ENCODE results near the gene ARHGAP24.
"Not testable (repeated sequence)": the region's sequence is repeated elsewhere in the genome, so short reads cannot be mapped to it uniquely, and the experiment has no call there.

The ARHGAP24 gene

DNA sequence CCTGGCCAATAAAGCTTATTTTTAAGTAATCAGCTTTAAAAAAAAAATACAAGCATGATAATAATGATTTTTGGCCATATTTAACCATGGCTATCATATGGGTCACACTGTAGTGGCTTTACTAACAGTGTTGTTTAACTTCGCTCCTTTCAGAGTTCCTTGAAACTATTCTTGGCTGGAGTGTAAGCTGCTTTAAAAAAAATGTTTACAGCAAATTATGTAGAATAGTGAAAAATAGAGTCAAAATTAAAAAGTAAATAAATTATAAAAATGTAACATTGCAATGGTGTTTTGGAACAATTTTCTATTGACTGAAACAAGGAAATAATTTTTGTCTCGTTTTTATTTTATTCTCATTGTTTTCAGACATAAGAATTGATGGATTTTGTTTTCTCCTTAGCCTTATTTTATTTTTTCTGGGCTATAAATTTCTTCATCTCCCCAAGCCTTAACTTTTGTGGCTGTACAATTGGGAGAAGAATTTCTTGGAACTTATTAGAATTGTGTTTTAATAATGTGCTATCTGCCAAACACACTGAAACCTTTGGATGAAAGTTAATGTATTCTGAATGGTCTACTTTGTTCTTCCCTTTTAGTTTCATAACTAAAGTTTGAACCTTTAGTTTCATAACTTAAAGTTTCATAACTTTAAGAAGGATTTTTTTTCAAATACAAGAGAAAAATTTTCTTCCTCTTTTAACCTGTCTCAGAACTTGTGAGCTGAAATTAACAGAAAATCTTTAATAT, 182.0 kb downstream of the ARHGAP24 start:
- no peak for DNase-seq (ENCODE audit: low spot score)

DNA sequence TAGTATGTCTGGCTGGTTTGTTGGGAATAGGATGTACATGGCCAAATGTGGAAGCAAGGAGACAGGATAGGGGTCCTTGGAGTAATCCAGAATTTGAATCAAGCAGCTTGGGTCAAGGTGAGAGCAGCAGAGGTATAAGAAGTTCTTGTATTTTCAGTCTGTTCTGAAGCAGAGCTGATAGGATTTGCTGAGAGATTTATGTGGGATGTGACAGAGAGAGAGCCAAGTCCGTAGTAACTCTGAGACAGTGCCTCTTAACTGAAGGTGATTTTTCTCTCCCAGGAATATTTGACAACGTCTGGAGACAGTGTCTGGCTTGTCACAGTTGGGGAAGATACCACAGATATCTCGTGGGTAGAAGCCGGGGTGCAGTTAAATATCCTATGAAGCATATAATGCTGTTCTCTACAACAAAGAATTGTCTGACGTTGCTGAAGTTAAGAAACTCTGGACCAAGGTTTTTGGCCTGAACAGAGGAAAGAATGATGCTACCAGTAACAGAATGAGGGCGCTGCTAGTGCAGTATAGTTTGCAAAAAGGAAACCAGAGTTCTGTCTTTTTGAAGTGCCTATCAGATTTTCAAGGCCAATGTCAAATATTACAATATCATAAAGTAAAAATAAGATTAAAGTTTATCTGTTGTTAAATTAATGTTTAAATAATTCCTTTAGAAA, 184.0 kb downstream of the ARHGAP24 start:
- DNase-seq (ENCODE audit: low spot score): no peak

DNA sequence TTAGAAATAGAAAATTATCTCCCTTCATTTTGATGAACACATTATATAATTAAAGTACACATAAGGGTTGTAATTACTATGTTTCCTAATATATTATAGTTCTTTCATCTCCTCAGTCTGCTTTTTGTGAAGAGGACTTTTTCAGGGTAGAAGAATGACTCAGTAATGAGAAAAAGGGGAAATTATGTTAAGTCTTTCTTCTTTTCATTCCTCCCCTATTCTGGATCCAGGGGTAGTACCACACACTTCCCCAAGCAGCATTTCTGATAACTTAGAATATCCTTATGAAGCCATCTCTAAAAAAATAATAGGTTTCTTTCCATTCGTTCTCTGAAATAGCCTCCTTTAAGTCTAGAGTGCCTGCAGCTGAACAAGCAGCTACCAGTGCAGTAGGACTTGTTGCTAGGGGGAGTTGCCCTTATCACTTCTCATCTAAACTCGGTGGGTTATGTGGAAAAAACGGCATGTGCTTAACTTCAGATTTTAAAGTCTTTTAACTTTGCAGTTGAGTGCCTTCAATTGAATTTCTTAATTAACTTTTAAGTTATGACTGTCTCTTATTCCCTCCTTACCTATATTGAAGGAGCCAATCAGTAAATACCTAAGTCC, 184.8 kb downstream of the ARHGAP24 start:
- no peak for DNase-seq (ENCODE audit: low spot score)

DNA sequence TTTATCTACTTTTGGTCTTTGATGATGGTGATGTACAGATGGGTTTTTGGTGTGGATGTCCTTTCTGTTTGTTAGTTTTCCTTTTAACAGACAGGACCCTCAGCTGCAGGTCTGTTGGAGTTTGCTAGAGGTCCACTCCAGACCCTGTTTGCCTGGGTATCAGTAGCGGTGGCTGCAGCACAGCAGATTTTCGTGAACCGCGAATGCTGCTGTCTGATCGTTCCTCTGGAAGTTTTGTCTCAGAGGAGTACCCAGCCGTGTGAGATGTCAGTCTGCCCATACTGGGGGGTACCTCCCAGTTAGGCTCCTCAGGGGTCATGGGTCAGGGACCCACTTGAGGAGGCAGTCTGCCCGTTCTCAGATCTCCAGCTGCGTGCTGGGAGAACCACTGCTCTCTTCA, 191.7 kb downstream of the ARHGAP24 start:
- DNase-seq (ENCODE audit: low spot score): not testable (repeated sequence)

DNA sequence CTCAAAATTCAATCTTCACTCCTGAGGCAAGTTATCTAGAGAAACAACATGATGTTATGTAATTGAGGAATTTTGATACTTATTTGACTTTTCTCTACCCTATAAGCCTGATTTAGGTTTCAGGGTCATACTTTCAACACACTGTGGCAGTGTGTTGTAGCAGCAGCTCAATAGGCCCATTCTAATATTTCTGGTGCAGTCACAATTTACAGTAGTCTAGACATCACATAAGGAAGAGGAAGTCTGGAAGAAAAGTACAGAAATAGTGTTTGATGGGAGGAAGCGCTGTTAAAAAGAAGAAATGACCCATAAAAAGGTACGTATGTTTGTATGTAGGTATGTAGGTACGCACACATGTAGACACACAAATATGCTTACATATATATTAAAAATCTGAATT, 194.3 kb downstream of the ARHGAP24 start:
- no peak for DNase-seq (ENCODE audit: low spot score)

DNA sequence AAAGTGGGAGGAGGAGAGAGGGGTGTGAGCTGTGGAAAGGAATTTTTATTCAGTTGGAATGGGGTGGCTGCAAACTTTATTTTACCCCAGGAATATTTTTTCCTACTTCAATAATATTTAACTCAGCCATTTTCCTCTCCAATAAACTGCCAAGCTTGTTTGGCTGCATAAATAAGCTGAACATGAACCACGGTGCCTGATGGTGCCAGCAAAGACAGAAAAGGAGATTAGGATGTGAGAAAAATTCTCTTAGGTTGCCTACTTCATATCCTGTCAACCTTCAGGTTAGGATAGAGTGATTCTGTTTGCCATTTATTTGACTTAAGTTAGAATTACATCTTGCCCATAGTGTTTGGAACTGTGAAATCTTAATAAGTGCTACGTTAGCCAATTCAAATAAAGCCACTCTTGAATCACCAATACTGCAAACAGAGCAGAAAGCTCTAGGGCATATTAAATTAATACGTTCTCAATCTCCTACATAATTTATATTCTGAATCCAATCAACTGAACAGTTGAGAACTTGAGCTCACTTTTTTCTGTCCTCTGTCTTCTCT, 195.1 kb downstream of the ARHGAP24 start:
- DNase-seq (ENCODE audit: low spot score): no peak

DNA sequence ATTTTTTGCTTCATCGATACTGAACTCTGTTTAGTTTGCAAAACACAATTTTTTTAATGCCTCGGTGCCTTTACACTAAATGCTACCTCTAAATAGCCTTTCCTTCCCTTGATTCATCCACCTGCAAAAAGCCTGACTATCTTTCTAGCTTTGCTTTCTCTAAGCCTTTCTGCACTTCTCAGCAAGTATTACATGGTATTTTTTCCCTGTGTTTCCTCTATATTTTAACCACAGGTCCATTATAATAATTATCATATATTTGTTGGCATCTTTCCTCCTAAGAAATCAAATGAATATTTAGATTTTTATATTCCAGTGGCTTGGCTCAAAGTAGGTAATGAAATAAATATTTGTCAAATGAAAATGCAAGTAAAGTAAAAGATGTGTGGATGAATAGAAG, 196.2 kb downstream of the ARHGAP24 start:
- no peak for DNase-seq (ENCODE audit: low spot score)

DNA sequence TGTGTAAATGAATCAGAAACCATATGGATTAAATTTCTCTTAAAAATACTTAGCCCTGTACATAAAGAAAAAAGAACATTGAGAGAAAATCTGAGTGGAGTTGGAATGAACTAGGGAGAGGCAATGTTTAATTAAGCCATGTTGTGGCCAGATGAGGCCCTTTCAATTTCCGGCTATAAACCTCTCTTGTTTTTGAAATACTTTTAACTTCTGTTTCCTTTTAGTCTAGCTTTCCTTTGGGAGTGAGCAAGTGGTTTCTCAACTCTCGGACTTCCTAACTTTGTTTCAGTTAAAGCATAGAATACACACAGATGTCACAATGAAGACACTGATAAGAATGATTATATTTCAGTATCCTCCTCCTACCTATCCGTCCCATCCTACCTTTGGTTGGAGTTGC, 197.2 kb downstream of the ARHGAP24 start:
- no peak for DNase-seq (ENCODE audit: low spot score)

DNA sequence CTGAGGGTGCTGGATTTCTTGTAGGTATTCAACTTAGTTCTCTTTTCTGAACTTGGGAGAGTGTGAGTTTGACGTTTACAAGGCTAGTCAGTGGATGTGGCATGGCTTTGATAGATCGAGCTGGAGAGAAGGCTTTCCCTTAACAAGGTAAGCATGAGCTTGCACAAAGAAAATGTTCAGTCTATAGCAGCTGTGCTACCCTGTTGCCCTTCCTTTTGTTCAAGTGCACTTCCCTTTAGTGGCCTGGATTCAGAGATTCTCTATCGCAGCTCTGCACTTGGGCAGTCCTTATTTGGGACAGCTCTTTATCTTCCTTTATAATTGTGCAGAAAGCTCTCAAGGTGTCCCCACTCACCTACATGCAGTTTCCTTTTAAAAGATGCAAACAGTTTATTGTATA, 198.0 kb downstream of the ARHGAP24 start:
- no peak for DNase-seq (ENCODE audit: low spot score)

DNA sequence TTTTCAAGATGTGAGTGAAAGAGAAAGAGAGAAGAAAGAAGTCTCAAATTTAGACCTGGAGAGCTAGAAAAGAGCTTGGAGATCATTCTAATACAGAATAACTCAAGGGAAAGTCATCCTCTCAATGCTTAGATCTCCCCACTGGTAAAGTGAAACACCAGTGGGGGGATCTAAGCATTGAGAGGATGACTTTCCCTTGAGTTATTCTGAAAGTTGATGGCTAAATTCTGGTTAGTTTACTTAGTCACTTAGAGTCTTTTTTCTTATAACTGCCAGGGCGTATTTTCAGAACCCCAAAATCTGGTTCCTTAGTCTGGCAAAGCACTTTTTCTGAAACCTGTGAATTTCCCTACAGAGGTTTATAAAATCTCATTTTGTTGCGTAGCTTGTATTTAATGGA, 198.6 kb downstream of the ARHGAP24 start:
- no peak for DNase-seq (ENCODE audit: low spot score)

DNA sequence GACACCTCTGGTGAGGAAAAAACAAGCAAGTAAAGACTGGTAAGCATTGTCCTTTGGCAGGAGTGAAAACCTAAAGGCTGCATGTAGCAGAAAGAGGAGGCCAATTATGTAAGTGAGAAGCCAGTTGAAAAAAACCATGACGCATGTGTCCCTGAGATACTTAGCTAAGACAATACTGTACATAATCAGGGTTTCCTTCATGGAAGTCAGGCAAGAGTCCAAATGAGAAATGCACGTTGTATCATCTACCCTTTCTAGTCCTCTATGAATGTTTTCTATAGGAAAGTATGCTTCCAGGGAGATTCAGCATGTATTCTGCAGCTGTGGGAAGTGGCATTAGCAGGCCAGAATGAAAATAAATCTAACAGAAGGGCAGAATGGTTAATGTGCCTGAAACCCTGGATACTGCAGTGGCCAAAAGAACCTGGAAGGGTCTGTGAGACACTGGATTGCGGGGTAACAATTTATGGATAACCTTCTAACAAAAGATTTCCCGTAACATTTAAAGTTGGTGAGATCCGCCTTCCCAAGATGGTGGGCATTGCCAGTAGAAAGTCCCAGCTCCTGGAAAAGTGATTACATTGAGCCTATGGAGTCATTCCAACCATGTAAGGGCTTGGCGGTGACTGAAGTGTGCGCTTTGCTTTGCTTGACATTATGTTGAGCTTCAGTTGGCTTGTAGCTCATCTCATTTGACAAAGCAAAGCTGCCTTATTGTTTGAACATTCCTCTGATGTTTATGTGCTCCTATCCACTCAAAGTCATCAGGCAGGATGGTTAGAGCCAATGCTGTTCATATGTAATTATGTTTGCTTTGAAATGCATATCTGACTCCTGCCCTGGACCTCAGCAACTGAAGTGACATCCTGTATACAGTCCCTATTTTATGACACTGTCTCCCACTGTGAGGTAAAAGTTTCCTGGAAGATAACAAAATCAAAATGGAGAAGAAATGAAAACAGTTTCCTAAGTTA, 200.4 kb downstream of the ARHGAP24 start:
- no peak for DNase-seq (ENCODE audit: low spot score)

DNA sequence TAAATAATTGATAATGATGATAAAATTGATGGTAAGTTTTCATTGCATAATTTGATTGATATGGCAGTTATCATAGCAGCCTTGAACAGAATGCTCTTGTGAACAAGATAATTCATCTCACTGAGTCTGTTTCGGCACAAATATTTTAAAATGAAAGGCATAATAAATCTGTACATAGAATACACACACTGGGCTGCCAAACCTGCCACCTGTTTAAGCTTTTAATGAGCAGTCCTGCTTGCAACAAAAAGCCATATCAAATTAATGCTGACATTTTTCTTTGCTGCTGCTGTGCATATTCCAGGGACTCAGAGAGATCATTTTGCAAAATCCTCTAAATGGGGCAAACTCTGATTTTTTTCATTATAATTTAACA, 201.1 kb downstream of the ARHGAP24 start:
- no peak for DNase-seq (ENCODE audit: low spot score)

DNA sequence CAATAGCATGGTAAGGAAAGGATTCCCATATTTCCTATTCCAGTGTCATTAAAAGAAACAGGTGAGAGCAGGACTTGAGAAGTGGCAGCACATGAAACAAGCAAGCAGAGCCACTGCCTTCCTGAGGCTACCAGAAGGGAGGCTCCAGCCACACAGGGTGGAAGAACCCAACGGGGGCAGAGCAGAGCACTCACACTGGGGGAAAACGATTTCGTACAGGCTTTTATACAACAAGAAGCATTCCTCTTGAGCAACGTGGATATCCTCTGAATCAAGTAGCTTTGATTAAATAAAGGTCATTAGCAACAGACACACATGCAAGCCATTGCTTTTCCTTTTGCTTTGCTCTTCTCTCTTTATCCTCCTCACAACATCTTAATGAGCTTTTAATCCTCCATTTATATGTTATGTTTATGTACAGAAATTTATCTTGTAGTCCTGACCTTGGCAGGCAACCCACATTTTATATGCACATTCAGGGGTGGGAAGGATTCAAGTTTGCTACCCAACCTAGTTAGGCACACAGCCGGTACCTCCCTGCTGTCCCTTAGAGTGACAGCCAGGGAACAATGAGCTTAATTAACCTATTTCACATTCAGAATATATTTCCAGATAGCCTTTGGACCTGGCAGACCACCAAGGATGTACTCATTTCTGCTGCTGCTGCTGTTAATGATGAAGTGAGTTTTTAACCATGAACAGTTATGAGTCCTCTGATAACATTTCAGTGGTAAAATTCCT, 202.1 kb downstream of the ARHGAP24 start:
- DNase-seq (ENCODE audit: low spot score): no peak

DNA sequence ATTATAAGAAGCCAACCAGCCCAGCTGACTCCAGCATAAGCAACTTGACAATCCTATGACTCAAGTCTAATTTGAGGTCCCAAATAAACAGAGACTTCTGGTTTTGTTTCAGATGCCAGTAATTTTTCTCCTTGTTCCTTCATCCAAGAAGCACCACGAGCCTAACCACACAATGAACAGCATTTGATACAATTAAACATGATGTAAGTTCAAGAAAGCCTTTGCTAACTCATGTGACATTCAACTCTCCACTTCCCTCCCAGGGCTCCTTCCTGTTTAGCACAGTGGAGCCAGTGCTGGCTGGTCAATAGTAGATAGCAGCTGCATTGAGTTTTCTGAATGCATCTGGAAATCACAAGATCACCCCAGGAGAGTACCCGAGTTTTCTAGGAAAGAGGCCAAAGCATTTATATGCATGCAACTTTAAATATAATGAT, 206.3 kb downstream of the ARHGAP24 start:
- peak; percentile 90 for DNase-seq (ENCODE audit: low spot score)

DNA sequence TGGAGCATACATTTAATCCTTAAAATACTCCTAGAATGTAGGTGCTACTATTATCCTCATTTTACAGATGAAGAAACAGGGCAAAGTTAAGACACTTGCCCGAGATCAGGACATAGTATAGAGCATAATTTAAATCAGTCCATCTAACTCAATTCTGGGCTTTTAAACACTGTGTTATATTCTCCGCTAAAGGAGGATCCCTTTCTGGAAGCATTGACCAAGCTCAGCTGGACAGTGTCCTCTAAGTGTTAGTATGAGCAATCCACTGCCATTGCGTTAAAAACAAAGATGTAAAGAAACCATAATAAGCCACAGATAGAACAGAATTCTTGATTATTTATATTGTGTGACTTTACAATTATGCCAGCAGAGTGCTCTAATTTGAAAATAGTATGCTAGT, 207.0 kb downstream of the ARHGAP24 start:
- DNase-seq (ENCODE audit: low spot score): no peak

DNA sequence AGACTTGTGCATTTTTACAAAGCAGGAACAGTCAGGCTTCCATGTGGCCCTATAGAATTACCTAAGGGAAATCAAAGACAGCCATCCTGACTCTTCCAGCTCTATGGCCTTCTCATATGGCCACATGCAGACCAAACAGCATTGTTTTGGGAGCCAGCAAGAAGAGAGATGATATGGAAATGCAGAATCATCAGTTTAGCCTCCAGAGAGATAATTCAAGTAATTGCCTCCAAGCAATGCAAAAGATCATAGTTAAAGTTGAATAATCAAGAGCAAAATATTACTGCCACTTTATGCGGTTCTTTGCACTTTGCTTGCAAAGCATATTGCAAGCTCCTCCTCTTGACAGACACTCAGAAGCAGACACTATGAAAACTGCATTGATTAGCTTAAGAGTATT, 207.4 kb downstream of the ARHGAP24 start:
- DNase-seq (ENCODE audit: low spot score): no peak

DNA sequence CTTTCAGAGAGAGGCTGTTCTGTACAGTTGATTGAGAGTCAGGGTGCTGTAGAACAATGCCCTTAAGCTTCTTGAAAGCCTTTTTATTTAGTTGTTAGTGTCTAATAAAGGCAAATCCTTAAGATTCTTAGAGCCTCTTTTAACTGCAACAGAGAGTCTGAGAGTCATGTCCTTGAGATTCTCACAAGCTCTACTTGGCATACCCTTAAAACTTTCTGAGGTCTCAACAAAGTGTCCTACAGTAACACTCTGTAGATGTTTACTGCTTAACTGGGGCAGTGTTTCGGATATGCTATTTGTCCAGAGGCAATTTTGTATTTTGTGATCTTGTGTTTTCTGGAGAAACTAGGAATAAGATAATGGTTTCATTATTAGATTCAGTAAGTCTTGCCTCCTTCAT, 209.7 kb downstream of the ARHGAP24 start:
- DNase-seq (ENCODE audit: low spot score): no peak

DNA sequence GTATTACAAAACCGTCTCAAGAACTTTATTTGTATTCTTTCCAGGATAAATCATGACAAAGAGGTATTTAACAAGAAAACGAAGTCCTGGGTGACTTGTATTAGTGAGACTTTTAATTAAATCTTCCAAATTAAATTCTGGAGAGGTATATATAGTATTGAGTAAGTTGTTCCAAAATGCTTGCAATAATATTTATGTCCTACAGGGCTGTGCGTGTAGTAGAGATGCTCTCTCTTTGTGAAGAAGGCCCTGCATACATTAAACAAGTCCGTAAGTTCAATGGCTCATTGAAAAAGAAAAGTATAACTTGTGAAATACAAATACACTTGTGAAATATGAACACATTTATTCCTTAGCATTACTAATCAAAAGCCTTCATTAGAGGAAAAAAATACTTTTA, 211.4 kb downstream of the ARHGAP24 start:
- no peak for DNase-seq (ENCODE audit: low spot score)

DNA sequence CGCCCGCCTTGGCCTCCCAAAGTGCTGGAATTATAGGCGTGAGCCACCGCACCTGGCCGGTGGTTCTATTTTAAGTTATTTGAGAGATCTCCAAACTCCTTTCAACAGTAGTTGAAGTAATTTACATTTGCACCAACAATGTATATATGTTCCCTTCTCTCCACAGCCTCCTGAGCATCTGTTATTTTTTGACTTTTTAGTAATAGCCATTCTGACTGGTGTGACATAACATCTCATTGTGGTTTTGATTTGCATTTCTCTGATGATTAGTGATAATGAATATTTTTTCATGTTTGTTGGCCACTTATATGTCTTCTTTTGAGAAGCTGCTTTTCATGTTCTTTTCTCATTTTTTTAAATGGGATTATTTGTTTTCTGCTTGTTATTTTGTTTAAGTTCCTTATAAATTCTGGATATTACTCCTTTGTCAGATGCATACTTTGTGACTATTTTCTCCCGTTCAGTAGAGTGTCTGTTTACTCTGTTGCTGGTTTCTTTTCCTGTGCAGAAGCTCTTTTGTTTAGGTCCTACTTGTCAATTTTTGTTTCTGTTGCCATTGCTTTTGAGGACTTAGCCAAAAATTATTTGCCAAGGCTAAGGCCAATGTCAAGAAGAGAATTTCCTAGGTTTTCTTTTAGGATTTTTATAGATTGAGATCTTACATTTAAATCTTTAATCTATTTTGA, 213.2 kb downstream of the ARHGAP24 start:
- DNase-seq (ENCODE audit: low spot score): no peak

DNA sequence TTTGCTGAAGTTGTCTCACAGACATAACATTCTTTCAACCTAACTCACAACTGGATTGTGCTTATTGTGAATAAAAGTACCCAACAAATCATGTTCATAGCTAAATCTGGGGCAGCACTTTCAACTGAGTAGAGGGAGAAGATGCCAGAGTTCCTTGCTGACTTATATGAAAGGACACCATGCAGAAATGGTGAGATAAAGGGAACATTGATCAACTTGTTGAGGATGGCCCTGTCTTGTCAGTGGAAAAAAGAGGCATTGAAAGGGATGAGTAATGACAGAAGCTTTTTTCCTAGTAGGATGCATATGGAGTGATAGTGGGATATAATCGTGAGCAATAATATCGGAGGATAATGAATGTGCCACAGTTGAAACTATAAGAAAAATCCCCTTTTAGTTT, 221.7 kb downstream of the ARHGAP24 start:
- DNase-seq (ENCODE audit: low spot score): peak; percentile 54

DNA sequence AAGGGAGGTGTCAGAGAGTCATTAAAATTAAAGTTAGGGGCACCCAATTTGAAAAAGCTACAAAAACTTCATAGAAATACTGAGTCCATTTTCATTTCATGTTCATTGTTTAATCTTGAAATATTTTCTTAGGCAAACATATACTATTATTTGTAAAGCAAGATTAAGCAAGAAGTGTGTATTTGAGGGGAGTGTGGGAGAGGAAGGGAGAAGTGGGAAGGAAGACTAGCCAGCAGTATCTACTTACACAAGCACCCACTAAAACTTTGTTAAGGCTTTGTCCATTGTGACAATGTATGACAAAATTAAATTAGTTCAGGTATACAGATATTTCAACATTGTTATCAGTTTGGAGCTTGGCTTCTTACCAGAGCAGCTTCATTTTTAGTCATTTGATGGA, 222.9 kb downstream of the ARHGAP24 start:
- DNase-seq (ENCODE audit: low spot score): no peak
